Ammon's horn (tissue), 1 donor: ENCODE results near the gene BSND.
"Not testable (repeated sequence)": the region's sequence is repeated elsewhere in the genome, so short reads cannot be mapped to it uniquely, and the experiment has no call there.

Source experiments
- DNase-seq: peaks from one replicate; pipeline ENCODE4 v3.0.0-alpha.2; 2016; ENCODE audit warnings: low spot score

Gene BSND

GRCh38 chr1:54998677-54999076, at the start of gene BSND:
Gene BSND, plus strand, starts transcription at chr1:54998933. Its CDS starts 254 bp downstream, at chr1:54999187.
- DNase-seq, result no peak

DNA sequence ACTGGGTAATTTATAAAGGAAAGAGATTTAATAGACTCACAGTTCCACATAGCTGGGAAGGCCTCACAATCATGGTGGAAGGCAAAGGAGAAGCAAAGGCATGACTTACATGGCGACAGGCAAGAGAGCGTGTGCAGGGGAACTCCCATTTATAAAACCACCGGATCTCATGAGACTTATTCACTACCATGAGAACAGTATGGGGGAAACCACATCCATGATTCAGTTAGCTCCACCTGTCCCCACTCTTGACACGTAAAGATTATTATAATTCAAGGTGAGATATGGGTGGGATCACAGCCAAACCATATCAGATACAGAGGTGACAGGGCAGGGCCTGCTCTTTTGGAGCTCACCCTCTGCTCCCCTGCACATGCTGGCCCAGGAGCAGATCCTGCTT, 49.7 kb upstream of the BSND start:
- no peak for DNase-seq

GRCh38 chr1:54950006-54950368, 48.7 kb upstream of the BSND start:
- no peak for DNase-seq

GRCh38 chr1:54950369-54951163, 48.2 kb upstream of the BSND start:
- DNase-seq, result peak; percentile 87

GRCh38 chr1:54951810-54952226, 46.9 kb upstream of the BSND start:
- DNase-seq, result no peak

DNA sequence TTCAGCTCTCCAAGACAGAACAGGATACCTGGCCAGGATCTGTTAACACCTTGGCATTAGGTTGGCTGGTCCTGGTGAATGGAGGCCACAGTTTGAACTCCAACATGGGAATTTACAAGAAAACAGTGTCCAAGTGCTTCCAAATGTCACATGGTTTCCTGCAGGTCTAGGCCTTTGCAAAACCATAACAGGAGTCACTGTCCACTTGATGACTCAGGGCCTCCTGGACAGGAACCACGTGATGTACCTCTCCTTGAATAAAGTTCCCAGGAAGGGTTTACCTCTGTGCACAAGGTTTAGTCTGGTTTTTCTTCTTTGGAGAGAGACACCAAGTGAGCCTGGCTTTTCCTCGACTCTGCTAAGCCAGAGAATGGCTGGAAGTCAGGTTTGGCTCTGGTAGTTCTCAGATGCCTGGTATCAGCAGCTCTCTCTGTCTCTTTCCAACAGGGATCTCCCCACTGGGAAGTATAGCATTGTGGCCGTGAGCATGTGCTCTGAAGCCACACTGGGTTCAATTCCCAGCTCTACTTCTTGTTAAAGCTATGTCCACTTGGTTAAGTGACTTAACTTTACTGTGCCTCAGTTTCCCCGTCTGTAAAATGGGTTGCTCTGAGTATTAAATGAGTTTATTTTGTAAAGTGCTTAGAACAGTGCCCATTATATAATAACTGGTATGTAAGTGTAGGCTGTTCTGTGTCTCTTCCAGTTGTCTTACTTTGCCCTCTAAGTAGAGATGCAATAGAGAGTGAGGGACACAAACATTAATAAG, 45.6 kb upstream of the BSND start:
- DNase-seq, result no peak

DNA sequence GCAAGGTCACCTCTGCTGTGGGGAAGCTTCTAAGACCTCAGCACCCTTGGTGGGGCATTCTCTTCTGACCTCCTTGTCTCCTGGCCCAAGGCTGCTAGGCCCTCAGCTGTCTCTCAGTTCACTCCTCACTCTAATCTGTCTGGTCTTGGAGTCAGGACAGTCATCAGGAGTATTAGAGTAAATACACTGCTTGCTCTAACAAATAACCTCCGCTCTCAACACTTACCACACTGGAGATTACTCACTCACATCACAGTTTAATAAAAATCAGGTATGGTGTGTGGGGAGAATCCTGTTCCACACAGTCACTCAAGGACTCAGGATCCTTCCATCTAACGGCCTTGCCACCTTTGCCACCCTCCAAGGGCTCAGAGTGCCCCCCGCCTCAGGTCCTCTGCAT, 44.9 kb upstream of the BSND start:
- no peak for DNase-seq

DNA sequence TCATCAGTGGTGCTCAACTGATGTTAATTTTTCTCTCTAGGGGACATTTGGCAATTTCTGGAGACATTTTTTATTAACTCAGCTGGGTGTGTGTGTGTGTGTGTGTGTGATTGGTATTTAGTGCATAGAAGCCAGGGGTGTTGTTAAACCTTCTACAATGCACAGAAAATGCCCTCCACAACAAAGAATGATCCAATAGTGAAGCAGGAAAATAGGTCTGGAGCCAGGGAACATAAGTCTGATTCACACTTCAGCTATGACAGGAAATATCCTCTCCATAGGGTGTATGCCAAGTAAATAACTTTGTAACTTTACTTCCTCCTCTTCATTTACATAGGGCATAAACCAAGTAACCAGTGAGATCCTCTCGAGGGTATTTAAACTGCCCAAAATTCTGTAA, 43.4 kb upstream of the BSND start:
- DNase-seq, result no peak

DNA sequence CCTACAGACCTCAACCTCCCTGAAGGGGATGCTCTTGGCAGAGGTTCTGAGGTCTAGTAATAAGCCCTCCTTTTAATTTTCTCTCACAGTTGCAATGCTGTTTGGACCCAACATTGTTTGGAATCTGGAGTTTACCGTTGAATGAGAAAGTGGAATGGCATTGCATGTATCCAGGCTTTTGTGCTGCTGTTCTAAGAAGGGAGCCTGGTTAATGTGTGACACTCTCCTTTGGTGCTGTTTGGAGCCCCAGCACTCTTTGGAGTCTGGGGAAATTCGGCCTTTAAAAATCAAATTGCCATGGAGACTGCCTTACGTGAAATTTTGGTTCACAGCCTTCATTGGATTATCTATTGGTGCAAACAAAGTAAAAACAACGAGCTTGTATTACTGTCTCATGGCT, 42.0 kb upstream of the BSND start:
- no peak for DNase-seq

DNA sequence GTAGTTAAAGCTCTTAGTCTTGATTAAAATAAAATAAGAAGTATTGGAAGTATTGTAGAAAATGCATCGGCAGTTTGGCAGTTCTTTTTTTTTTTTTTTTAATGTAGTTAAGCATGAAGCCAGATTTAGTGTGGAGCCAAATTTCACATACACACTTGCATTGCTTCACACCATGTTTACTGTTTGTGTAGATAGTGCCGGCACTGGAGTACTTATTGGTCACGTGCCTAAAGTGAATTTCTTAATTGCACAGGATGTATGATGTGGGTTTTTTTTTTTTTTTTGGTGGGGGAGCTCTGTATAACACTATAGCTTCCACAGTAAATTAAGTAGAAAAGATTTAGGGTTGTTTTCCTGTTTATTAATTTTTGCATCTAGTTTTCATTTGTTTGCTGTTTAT, 39.5 kb upstream of the BSND start:
- DNase-seq, result no peak

GRCh38 chr1:54962612-54963395, 35.9 kb upstream of the BSND start:
- no peak for DNase-seq

- DNase-seq, result not testable (repeated sequence)
Observed at GRCh38 chr1:54963829-54964228, 34.9 kb upstream of the BSND start.

DNA sequence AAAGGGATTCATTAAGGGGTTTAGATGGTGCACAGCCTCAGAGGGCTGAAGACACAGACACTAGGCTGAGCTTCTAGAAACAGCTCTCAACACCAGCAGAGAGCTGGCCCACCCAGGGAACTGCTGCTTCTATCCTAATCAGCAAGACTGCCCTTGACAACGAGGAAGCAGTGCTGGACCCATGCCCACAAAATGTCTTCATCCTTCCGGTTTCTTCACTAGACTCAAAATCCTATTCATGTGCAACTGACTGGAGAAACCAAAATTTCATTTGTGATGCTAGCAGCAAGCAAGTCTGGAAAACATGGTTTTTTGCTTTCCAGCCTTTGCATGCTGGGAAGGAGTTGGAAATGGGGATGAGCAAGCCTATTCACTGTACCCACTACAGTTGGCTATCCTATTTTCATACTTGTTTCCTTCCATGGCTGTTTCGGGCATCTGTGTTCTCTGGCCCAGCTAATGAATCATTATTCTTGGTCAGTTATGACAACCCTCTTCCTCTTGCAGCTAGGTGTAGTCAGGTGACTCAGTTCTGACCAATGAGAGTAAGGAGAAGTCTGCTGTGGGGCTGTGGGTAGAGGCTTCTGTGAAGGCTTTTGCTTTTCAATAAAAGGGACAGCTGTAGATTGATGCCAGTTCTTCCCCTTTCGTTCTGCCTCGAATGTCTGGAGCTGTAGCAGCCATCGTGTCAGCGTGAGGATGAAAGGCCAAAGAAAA, 33.0 kb upstream of the BSND start:
- peak; percentile 39 for DNase-seq

GRCh38 chr1:54967372-54967771, 31.4 kb upstream of the BSND start:
- DNase-seq, result no peak

GRCh38 chr1:54968551-54968950, 30.2 kb upstream of the BSND start:
- no peak for DNase-seq

DNA sequence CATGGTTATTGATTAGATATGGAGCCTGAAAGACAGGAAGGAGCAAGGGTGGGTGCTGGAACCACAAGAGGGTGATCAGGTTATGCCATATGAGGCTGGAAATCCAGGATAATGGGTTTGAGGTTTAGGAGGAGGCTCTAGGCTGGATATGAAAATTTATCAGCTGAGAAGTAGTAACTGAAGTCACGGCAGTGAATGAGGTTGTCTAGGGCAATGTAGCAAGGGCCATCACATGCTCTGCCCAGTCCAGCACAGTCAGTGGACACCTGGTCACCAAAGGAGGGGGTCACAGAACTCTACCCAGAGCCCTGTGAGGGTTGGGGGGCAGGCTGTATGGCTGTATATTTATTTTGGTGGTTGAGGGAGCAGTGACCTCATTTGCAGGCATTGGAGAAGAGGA, 28.9 kb upstream of the BSND start:
- DNase-seq, result no peak

DNA sequence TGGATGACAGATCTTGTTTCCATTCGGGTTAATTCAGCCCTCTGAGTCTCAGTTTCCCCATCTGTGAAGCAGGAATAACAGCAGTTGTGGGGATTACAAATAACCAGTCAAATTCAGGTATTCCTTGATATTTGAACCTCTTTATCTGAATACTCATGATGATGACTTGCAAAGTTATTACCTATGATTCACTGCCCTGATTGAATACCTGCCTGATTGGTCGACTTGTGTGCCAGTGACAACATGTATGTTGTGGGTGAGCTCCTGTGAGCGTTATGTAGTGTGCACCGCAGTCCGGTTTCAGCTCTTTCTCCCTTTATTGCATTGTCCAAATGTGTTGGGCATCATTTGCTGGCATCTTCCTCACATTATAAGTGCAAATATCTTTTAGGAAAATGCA, 27.8 kb upstream of the BSND start:
- no peak for DNase-seq

DNA sequence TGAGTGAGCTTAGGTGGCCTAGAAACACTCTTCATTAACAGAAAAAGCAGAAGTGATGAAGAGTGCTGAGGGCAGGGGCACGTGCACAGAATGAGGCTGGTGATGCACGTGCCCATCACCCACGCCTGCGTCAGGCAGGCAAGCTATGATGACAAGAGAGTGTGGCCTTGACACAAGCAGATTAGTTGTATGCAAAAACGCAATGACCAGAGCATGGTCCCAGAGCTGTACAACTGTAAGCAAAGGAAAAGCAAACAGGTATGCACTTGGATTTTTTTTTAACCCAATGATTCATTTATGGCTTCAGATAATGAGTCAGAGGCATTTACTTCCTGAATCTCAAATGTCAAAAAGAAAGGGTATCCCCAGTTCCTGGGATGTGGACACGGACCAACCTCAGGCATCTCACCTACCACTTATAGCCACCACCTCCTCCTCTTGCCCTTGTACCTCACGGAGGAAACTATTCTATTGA, 27.4 kb upstream of the BSND start:
- no peak for DNase-seq

DNA sequence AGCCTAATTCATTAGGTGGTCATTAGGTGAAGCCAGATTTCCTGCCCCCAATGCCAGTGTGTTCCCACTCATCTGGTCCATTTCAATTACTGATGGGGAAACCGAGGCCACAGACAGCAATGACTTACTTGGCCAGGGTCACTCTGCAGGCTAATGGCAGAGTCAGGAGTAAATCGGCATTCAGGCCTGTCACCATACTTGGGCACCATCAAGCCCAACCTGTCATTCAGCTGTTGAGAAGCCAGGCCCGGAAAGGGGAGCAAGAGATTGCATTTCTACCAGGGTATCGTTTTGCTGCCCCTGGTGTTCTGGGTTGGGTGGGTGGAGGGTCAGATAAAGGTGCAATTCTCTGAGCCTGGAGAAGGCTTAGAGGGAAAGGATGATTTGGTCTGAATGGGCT, 26.3 kb upstream of the BSND start:
- DNase-seq, result no peak

- DNase-seq, result peak; percentile 60
Observed at GRCh38 chr1:54973205-54973921, 25.4 kb upstream of the BSND start.
